Erythroblast (primary cell): ENCODE data around the gene SELENOT.
A peak's percentile ranks its signal among the peaks of the same experiment; 100 is the strongest.

Source experiments
- DNase-seq, 2 experiments: peaks; one replicate each; lab custom pipeline; 2025; lab: John Stamatoyannopoulos, UW
- GATA1 ChIP-seq: IDR thresholded peaks from 2 replicates; pipeline ENCODE4 v1.6.1; 2011; ENCODE audit warnings: low read depth, mild to moderate bottlenecking, control low read depth, low read length, moderate library complexity
- POLR2A ChIP-seq: IDR thresholded peaks from 2 replicates; pipeline ENCODE4 v1.6.1; 2011; ENCODE audit warnings: mild to moderate bottlenecking, low read length

Gene SELENOT

GRCh38 chr3:150603153-150603979, at the start of gene SELENOT:
SELENOT (plus strand) TSS chr3:150603321; CDS start chr3:150603363, 42 bp downstream.
- peak; percentile 98 to 99 for DNase-seq
- TF ChIP-seq POLR2A = peak; percentile 99
- no peak for TF ChIP-seq GATA1

GRCh38 chr3:150555859-150556436, 47.2 kb upstream of the SELENOT start:
- DNase-seq = peak in 1 of 2 experiments; percentile 9
- TF ChIP-seq GATA1 (no peak), POLR2A (no peak)

GRCh38 chr3:150556792-150557191, 46.3 kb upstream of the SELENOT start:
- no peak for DNase-seq
- no peak for TF ChIP-seq POLR2A
- no peak for TF ChIP-seq GATA1

GRCh38 chr3:150557725-150558124, 45.4 kb upstream of the SELENOT start:
- no peak for TF ChIP-seq POLR2A
- no peak for TF ChIP-seq GATA1

GRCh38 chr3:150564243-150564642, 38.9 kb upstream of the SELENOT start:
- no peak for TF ChIP-seq GATA1
- TF ChIP-seq POLR2A = no peak
- no peak for DNase-seq

More at GRCh38 chr3:150557725-150558124, 45.4 kb upstream of the SELENOT start:
- DNase-seq = no peak

- TF ChIP-seq POLR2A (no peak), GATA1 (no peak)
- no peak for DNase-seq
Observed at GRCh38 chr3:150567328-150567727, 35.8 kb upstream of the SELENOT start.

- no peak for TF ChIP-seq POLR2A
- no peak for TF ChIP-seq GATA1
Observed at GRCh38 chr3:150577855-150578254, 25.3 kb upstream of the SELENOT start.

GRCh38 chr3:150581174-150581573, 21.9 kb upstream of the SELENOT start:
- TF ChIP-seq POLR2A (no peak), GATA1 (no peak)
- DNase-seq = no peak

More at GRCh38 chr3:150577855-150578254, 25.3 kb upstream of the SELENOT start:
- DNase-seq = peak; percentile 10 to 23

- no peak for TF ChIP-seq POLR2A
- no peak for TF ChIP-seq GATA1
Observed at GRCh38 chr3:150582620-150583019, 20.5 kb upstream of the SELENOT start.

GRCh38 chr3:150583028-150583427, 20.1 kb upstream of the SELENOT start:
- no peak for DNase-seq
- TF ChIP-seq POLR2A (no peak), GATA1 (no peak)

More at GRCh38 chr3:150582620-150583019, 20.5 kb upstream of the SELENOT start:
- no peak for DNase-seq

- TF ChIP-seq POLR2A (no peak), GATA1 (no peak)
- peak in 1 of 2 experiments; percentile 12 for DNase-seq
Observed at GRCh38 chr3:150588027-150588830, 14.9 kb upstream of the SELENOT start.

GRCh38 chr3:150589759-150590158, 13.4 kb upstream of the SELENOT start:
- TF ChIP-seq GATA1 (no peak), POLR2A (no peak)
- DNase-seq = peak; percentile 35 to 36

- DNase-seq = no peak
- TF ChIP-seq GATA1 (no peak), POLR2A (no peak)
Observed at GRCh38 chr3:150594150-150594549, 9.0 kb upstream of the SELENOT start.

GRCh38 chr3:150597646-150598045, 5.5 kb upstream of the SELENOT start:
- no peak for TF ChIP-seq GATA1
- no peak for TF ChIP-seq POLR2A
- no peak for DNase-seq
